Spleen (tissue), 7 donors: ENCODE measurements around the gene FGF23.

Experiments used
- CTCF ChIP-seq, 11 experiments: fragments of 200-600 bp in 7 of 11; fragments of 450-650 bp in 4 of 11; sonication (generic) in 4 of 11; IDR thresholded peaks in 8 of 11; conservative IDR thresholded peaks in 3 of 11; 1 replicate in 7 of 11; 2 replicates in 4 of 11; pipeline versions ENCODE4 v1.4.0 to v1.8.0; 2016 to 2021; ENCODE audit warnings: antibody characterized with exemption in 11 of 11, inconsistent platforms in 4 of 11, mild to moderate bottlenecking in 1 of 11
- POLR2AphosphoS5 ChIP-seq, 3 donors: sonication (generic); formaldehyde crosslinking; IDR thresholded peaks; one replicate each; pipeline ENCODE4 v1.5.1; 2017; ENCODE audit warnings: antibody characterized with exemption in 3 of 3
- donor health status: DM: no; HTN: no; CAD: no; lungs with moderate emphysema.
- donor health status: DM: no; HTN: no; CAD: no.
- donor health status: DM: no; HTN: no; CAD: no.

- no peak for TF ChIP-seq CTCF (IDR thresholded peaks at IDR 0.05 in 8 of 11, conservative IDR thresholded peaks at IDR 0.05 in 3 of 11)
- TF ChIP-seq POLR2AphosphoS5 (IDR thresholded peaks at IDR 0.05): no peak
These were observed 24.1 kb downstream of the FGF23 start for GRCh38 chr12:4355156-4356040.
